HepG2 (cell line): Measurements from ENCODE around the gene RNFT1.

ENCODE experiments used
- EP300 ChIP-seq, 3 experiments: sonication (generic) in 1 of 3; formaldehyde crosslinking in 1 of 3; IDR thresholded peaks; 2 replicates each; pipeline versions ENCODE4 v1.5.1 to v1.6.1; 2011 to 2020; ENCODE audit warnings: low read depth in 2 of 3, low read length in 2 of 3, borderline replicate concordance in 1 of 3, improper control_type of control experiment in 1 of 3, mild to moderate bottlenecking in 1 of 3, missing genetic modification reagents in 1 of 3, moderate library complexity in 1 of 3
- FOXK2 ChIP-seq: fragments of 450-650 bp; IDR thresholded peaks from 2 replicates; pipeline ENCODE4 v1.6.1; 2016
- GTF2F1 ChIP-seq: fragments of 150-350 bp; IDR thresholded peaks from 2 replicates; pipeline ENCODE4 v1.6.1; 2014; ENCODE audit warnings: low read length
- HIVEP1 ChIP-seq: sonication (generic); formaldehyde crosslinking; IDR thresholded peaks from 2 replicates; pipeline ENCODE4 v1.4.0; 2020; ENCODE audit warnings: mild to moderate bottlenecking, missing genetic modification reagents
- HNRNPLL ChIP-seq: fragments of 200-400 bp; formaldehyde crosslinking; IDR thresholded peaks from 2 replicates; pipeline ENCODE4 v1.6.1; 2017; ENCODE audit warnings: mild to moderate bottlenecking, low read depth, low read length; ENCODE audit not compliant: poor library complexity, severe bottlenecking
- KAT2B ChIP-seq: fragments of 150-350 bp; IDR thresholded peaks from 2 replicates; pipeline ENCODE4 v1.6.1; 2014; ENCODE audit warnings: low read depth, low read length, borderline replicate concordance
- RAD51 ChIP-seq: fragments of 450-650 bp; IDR thresholded peaks from 2 replicates; pipeline ENCODE4 v1.6.1; 2016; ENCODE audit warnings: borderline replicate concordance
- SRSF1 ChIP-seq: fragments of 200-400 bp; formaldehyde crosslinking; optimal IDR thresholded peaks from 2 replicates; pipeline ENCODE3; 2017; ENCODE audit warnings: mild to moderate bottlenecking, low read depth, low read length, moderate library complexity
- ZNF343 ChIP-seq: sonication (generic); formaldehyde crosslinking; IDR thresholded peaks from 2 replicates; pipeline ENCODE4 v1.4.0; 2020; ENCODE audit warnings: mild to moderate bottlenecking, missing genetic modification reagents
- TF ChIP-seq, protein P1 (sequence below): sonication (generic); formaldehyde crosslinking; IDR thresholded peaks from 2 replicates; pipeline ENCODE4 v1.5.0; 2020; ENCODE audit warnings: mild to moderate bottlenecking, missing genetic modification reagents
- TF ChIP-seq, protein P2 (sequence below): sonication (generic); formaldehyde crosslinking; IDR thresholded peaks from 2 replicates; pipeline ENCODE4 v1.5.0; 2020; ENCODE audit warnings: mild to moderate bottlenecking, missing genetic modification reagents, moderate library complexity

DNA sequence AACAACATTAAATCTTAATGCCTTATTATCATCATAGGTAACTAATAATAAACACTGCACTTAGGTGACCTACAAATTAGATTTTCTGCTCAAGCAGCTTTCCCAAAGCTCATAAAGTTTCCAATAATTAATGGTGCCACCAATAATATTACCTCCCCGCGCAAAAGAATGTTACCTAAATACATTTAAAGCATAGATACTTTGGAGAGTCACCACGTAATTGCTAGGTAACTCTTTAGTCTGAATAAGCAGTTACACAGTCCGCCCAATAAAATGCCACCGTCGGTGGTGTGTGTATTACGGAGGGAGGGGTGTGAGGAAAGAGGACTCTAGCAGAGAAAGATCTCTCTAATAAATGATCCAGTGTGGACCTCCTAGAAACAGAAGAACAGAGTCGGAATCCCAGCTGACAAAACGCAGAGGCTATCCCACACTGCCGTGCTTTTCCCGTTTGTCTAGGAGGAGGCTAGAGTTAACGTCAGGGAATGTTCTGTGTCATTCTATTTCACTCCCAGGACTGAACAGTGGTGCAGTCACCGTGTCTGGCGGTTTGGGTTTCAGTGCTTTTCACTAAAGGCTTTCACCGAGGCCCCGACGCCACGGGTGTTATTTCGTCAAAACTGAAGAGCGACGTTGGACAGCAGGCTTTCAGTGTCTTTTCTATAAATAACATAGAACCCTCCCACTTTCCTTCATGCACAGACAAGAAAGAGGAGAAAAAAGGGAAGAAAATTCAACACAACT, 630 bp downstream of the RNFT1 start:
- TF ChIP-seq HNRNPLL (no peak), EP300 (IDR thresholded peaks at IDR 0.05; ENCODE audit: low read depth in 2 of 2, low read length in 2 of 2) (no peak), EP300 (CRISPR knock-in tag; IDR thresholded peaks at IDR 0.05; ENCODE audit: borderline replicate concordance) (no peak), RAD51 (no peak), ZNF343 (CRISPR knock-in tag) (no peak), KAT2B (no peak), GTF2F1 (no peak), SRSF1 (no peak), HIVEP1 (CRISPR knock-in tag) (no peak), FOXK2 (no peak)
- TF ChIP-seq, protein P1, sequence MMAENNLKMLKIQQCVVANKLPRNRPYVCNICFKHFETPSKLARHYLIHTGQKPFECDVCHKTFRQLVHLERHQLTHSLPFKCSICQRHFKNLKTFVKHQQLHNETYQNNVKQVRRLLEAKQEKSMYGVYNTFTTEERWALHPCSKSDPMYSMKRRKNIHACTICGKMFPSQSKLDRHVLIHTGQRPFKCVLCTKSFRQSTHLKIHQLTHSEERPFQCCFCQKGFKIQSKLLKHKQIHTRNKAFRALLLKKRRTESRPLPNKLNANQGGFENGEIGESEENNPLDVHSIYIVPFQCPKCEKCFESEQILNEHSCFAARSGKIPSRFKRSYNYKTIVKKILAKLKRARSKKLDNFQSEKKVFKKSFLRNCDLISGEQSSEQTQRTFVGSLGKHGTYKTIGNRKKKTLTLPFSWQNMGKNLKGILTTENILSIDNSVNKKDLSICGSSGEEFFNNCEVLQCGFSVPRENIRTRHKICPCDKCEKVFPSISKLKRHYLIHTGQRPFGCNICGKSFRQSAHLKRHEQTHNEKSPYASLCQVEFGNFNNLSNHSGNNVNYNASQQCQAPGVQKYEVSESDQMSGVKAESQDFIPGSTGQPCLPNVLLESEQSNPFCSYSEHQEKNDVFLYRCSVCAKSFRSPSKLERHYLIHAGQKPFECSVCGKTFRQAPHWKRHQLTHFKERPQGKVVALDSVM = no peak
- TF ChIP-seq, protein P2, sequence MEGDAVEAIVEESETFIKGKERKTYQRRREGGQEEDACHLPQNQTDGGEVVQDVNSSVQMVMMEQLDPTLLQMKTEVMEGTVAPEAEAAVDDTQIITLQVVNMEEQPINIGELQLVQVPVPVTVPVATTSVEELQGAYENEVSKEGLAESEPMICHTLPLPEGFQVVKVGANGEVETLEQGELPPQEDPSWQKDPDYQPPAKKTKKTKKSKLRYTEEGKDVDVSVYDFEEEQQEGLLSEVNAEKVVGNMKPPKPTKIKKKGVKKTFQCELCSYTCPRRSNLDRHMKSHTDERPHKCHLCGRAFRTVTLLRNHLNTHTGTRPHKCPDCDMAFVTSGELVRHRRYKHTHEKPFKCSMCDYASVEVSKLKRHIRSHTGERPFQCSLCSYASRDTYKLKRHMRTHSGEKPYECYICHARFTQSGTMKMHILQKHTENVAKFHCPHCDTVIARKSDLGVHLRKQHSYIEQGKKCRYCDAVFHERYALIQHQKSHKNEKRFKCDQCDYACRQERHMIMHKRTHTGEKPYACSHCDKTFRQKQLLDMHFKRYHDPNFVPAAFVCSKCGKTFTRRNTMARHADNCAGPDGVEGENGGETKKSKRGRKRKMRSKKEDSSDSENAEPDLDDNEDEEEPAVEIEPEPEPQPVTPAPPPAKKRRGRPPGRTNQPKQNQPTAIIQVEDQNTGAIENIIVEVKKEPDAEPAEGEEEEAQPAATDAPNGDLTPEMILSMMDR (CRISPR knock-in tag) = no peak
